ENCODE measurements around the gene SIGLEC10.

The SIGLEC10 gene

GRCh38 chr19:51365211-51365964, 52.1 kb downstream of the SIGLEC10 start:
- DNase-seq, result peak; percentile 27

GRCh38 chr19:51364200-51365106, 53.0 kb downstream of the SIGLEC10 start:
- no peak for DNase-seq

- no peak for DNase-seq
Observed at GRCh38 chr19:51361239-51361638, 56.2 kb downstream of the SIGLEC10 start.

All from CD4-positive, alpha-beta T cell treated with Interleukin-17A for 4 hours (primary cell).